Glomerular endothelial cell (primary cell): ENCODE data around the gene SNAPC2. TPM values are rescaled to one million over a fixed set of nuclear protein-coding genes. Genes with fewer than 3 reads are reported as not detected.

Experiments used
- DNase-seq: peaks from one replicate; pipeline ENCODE4 v3.0.0-alpha.2; 2011; ENCODE audit warnings: low read depth, low spot score; ENCODE audit errors: extremely low read depth
- total RNA-seq: library from RNA; depleted of rRNA; stranded (reverse); fragments of >200 nt; gene quantifications from 2 replicates; pipeline ENCODE4 v1.2.3, GENCODE V29; 2015

The SNAPC2 gene
- 32.6 and 37.7 TPM in 2 replicates for total RNA-seq

DNA sequence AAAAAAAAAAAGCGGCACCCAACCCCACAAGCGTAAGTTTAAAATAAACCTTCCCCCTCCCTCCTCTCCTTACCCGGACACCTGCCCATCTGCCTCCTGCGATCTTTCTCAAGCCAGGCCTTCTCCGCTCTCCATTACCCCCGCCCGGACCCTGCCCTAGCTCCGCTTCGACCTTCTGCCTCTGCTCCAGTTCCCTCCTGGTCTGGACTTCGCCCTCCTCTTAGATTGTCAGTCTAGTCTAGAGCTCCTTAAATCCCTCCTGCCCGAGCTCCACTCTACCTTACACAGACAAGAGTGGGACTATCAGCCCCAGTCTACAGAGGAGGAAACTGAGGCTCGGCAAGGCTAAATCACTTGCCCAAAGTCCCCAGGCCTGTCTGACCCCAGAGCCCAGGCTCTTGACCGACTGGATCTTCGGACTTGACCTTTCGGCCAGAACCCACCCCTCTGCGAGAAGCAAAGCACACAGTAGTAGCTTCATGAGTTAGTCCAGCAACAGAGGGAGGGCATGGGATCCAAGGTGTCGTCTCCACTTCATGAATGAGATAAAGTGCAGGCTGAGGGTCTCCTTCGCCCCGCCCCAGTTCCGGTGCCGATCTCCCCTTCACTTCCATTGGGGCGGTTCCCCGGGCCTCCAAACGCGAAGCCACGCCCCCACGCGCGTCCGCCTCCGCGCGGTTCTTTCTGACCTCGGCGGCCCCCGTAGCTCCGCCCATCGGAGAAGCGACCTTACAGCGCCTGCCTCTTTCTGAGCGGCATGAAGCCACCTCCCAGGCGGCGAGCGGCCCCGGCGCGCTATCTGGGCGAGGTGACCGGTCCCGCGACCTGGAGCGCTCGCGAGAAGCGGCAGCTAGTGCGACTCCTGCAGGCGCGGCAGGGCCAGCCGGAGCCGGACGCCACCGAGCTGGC lies at the start of gene SNAPC2:
TSS of gene SNAPC2 (plus strand) at position 729 of the 909 bp plus-strand sequence. CDS start at position 758, 29 bp downstream.
- DNase-seq = no peak

GRCh38 chr19:7870571-7871436 lies 49.3 kb upstream of the SNAPC2 start:
- DNase-seq = no peak

DNA sequence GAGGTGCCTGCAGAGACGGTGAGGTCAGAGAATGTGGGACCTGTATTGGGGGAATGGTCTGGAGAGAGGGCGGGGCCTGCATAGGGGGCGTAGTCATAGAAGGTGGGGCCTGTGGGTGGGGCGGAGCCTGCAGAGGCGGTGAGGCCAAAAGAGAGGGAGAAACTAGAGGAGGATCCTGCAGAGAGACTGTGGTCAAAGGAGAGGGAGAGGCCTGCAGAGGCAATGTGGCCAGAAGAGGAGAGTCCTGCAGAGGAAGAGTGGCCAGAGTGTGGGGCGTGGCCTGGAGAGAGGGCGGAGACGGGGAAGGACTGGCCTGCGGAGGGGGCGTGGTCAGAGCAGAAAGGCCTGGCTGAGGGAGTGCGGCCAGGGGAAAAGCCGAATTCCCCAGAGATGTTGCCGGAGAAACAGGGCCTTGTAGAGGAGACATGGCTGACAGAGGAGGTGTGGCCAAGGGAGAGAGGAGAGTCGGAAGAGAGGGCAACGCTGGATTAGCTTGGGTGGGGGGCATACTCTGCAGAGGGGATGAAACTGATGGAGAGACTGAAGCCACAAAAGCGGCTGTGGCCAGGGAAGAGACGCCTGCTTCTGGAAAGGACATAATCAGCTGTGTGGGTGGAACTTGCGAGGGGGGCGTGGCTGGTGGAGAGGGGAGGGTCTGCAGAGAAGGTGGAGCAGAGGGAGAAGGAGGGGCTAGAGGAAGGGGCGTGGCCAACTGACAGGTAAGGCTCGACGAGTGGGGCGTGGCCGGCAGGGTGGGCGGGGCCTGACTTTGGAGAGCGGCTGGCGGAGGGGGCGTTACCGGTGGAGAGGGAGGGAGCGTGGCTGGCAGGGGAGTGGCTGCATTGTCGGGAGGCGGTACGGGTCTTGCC lies 48.5 kb upstream of the SNAPC2 start:
- DNase-seq = no peak

GRCh38 chr19:7872306-7873204 lies 47.6 kb upstream of the SNAPC2 start:
- DNase-seq = no peak

DNA sequence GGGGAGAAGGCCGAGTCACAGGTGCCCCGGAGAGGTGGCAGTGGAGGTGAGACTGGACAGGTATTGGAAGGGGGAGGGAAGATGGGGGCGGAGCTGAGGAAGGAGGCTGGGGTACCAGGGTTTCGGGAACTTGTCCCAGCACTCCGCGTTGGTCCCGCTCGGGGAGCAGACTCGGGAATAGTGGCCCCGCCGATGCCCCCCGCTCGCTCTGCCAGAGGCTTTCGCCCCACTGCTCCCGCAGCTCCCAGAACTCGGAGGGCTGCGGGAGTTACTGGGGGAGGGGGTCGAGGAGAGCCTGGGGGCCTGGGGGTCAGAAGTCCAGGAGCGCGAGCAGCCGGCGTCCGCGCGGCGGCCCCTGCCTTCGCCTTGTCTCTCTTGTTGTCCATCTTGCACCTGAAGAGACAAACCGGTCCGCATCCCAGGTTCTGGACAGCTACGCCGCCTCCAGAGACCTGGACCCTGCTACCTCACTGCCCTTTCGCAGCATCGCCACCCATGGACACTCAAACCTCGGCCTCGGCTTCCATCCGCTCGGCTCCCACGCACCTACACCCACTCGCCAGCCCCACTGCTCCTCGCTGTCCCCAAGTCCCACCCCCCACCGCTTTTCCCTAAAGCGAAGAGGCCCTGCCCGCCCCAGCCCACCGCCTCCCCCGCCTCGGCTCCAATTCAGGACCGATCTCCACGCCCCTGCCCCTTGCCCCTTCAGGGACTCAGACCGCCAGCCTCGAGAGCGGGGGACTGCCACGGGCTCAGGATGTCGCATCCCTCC lies 46.6 kb upstream of the SNAPC2 start:
- no peak for DNase-seq

DNA sequence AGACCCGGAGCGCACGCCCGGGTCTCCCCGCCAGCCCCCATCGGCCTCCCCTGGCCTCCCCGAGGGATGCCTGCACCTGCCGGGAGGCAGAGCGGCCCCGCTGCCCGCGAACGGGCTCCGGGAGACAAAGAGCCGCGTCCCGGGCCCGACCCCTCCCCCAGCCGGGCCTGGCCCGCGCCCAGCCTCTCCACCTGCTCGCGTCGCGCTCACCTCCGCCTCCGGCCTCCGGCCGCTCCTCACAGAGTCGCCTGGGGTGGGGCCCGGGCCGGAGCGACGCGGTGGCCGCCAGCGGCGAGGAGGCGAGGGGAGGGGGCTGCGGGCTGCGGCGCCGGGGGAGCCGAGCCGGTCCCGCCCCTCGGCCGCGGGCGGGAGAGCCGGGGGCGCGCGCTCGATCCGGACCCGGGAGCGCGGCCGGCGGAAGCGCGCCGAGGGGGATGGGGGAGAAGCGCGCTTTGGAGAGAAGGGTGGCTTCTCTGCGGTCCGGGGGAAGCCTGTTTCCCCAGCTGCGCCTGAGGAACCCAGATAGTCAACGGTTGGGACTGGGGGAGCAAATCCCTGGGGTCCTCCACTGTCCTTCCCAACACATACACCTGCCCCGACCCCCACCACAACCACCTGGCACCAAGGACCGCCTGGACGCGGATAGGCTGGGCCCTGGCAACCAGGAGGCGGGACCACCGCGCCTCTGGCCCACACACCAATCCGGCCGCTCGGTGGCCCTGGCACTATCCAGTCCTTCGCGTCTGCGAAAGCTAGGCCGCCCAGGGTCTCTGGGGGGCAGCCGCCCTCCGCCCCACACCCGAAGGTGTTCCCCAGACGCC lies 45.9 kb upstream of the SNAPC2 start, which contains the start of gene PRR36:
TSS of gene PRR36 (minus strand) at position 315 of the 821 bp plus-strand sequence. CDS start 701 bp downstream, outside the sequence.
- DNase-seq = no peak

DNA sequence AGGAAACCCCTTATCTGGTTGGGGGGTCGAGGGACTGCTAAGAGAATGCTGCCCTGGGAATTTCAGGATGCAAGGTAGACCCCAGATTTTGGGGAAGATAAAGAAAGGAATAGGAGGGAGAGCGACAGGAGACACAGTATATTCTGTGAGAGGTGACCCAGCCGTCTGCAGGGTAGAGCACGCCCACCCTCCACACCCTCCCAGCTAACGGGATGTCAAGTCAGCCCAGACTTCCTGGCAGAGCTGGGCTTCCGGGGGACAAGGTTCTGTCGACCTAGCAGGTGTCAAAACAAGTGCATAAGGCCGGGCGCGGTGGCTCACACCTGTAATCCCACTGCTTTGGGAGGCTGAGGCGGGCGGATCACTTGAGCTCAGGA lies 45.3 kb upstream of the SNAPC2 start:
- no peak for DNase-seq

GRCh38 chr19:7877249-7877836 lies 42.8 kb upstream of the SNAPC2 start:
- no peak for DNase-seq

DNA sequence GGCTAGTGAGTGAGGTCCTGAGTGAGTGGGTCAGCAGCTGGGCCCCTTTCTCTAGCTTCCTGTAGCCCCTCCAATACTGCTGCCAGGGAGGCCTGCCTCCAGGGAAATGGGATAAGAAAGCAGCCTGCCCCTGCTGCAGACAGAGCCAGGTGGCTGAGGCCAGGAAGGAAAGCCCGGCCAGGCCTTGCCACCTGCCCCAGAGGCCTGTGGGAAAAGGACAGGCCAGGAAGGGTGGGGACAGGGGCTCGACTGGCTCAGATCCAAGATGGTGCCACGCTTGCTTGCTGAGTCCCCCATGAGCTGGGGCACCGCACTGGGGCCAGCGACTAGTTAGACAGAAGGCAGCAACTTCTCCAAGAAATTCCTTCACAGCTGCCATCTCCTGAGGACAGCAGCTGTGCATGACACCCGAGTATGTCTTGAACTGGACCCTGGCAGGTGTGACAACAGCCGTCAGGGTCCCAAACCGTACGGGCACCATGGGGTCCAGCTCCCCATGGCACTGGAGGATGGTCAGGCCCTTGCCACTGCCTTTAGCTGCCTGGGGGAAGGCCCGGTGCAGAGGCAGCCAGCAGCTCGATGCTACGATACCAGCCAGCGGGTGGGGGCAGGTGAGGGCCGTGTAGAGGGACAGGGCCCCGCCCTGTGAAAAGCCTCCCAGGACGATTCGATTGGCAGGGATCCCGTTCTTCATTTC lies 40.9 kb upstream of the SNAPC2 start:
- no peak for DNase-seq

- no peak for DNase-seq
Measured at GRCh38 chr19:7879836-7880235, 40.3 kb upstream of the SNAPC2 start.

DNA sequence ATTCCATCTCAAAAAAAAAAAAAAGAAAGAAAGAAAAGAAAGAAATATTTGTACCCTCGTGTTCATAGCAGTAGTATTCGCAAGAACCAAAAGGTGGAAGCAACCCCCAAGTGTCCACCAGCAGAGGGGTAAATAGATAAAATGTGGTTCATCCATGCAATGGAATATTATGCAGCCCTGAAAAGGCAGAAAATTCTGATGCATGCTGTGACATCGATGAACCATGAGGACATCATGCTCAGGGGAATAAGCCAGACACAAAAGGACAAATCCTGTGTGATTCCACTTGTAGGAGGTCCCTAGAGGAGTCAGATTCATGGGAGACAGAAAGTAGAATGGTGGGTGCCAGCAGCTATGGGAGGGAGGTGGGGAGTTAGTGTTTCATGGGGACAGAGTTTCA lies 38.2 kb upstream of the SNAPC2 start:
- no peak for DNase-seq

GRCh38 chr19:7883105-7883504 lies 37.0 kb upstream of the SNAPC2 start:
- no peak for DNase-seq

GRCh38 chr19:7883796-7884570 lies 36.2 kb upstream of the SNAPC2 start:
- DNase-seq = no peak

DNA sequence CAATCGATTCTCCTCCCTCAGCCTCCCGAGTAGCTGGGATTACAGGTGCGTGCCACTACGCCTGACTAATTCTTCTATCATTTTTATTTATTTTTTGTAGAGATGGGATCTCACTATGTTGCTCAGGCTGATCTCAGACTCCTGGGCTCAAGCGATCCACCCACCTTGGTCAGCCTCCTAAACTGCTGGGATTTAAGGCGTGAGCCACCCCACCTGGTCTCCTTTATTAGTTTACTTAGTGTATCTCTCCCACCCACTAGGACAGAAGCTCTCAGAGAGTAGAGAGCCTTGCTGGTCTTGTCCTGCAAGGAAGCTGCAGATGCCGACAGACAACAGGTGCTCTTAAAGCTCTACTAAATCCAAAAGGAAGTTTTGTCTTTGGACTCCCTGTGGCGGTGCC lies 34.3 kb upstream of the SNAPC2 start:
- DNase-seq = no peak

DNA sequence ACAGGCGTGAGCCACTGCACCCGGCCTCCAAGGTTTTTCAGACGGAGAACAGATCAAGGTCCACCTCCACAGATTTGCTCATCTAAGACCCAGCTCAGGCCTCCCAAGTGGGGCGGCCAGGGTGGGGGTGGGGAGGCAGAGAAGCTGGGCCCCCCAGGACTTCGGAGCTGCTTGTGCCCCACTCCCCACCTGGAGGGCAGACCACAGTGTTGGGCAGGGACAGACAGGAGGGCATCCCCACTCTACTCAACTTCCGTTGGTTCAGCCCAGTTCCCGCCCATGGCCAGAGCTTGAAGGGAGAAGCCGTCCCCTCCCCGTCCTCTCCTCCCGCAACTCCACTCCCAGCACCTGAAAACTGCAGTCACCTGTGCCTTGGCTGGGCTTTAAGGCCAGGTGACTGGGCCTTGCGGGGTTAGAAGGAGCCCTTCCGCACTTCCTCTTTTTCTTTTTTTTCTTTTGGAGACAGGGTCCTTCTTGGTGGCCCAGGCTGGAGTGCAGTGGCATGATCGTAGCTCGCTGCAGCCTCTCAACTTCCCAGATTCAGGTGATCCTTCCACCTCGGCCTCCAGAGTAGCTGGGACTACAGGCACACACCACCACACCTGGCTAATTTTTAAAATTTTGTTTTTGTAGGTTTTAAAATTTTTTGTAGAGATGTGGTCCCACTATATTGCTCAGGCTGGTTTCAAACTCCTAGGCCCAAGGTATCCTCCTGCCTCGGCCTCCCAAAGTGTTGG lies 32.6 kb upstream of the SNAPC2 start:
- no peak for DNase-seq
